ENCODE data around the gene CAMK2G. TPM values are rescaled to one million over a fixed set of nuclear protein-coding genes. Genes with fewer than 3 reads are reported as not detected.

CAMK2G gene
- total RNA-seq, 1 donor from 2014 or later = 27.9 TPM

DNA sequence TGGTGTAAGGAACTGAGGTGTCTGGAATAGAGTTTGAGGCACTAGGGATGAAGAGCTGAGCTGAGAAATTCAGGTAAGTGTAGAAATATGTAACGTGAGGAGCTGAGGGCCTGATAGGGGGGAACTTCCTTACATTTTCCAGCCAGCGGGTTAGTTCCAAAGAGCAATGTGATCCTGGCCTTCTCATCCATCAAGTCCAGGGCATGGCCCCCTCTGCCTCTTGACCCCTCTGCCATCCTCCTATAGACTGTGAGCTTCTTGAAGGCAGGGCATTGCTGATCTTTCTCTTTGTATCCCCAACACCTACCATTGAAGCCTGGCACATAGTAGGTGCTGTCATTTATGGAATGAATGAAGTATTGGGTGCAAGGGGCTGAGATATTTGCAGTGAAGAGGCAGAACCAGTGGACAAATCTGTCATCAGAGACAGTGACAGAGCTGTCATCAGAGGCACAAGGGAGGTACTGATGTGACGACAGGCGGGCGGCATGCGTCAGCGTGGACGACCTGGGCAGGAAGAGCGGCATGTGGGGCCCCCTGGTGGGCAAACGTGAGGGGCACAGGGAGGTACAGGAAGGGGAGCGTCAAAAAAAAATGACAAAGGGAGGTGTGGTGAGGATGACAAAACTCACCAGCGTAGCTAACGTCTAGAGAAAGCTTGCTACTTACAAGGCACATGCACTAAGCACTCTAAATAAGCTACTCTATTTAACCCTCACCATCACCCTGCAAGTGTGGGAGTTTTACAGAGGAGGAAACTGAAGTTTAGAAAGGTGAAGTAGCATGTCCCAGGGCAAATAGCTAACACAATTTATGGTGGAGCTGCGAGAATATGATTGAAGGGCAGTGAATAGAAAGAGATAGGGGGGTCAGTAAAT, 5.2 kb upstream of the CAMK2G start:
- peak; percentile 92 for DNase-seq

DNA sequence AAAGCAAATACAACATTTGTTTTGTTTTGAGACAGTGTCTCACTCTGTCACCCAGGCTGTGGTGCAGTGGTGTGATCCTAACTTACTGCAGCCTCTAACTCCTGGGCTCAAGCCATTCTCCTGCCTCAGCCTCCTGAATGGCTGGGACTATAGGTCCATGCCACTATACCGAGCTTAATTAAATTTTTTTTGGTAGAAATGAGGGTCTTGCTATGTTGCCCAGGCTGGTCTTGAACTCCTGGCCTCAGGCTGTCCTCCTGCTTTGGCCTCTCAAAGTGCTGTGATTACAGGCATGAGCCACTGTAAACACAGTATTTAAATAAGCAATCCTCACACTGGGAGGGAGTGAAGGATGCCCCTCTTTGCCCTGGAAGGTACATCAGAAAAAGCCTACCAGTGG, 4.0 kb upstream of the CAMK2G start:
- no peak for DNase-seq

DNA sequence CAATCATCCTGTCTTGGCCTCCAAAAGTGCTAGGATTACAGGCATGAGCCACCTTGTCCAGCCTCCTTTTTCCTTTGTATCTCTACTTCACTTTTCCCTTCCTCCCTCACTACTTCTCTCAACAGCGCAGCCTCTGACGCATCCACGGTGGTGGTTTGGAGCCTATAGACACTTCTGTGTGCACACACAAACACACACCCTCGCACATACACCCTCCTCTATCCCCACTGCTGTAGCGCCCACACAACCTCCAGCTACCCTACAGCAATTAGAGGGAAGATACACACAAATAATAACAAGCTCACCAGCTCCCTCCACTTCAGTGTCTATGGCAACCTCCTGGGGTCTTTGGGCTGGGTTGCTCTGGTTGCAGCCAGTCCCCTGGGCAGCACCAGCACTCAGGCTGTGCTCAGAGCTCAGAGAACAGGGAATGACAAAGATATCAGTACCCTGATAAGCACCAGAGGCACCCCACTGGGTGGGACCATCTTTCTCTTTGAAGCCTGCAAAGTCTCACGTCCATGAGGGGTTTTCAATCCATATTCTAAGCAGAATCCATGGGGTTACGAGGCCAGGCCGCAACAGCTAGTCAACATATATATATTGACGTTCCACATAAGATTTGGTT, 3.3 kb upstream of the CAMK2G start:
- no peak for DNase-seq

DNA sequence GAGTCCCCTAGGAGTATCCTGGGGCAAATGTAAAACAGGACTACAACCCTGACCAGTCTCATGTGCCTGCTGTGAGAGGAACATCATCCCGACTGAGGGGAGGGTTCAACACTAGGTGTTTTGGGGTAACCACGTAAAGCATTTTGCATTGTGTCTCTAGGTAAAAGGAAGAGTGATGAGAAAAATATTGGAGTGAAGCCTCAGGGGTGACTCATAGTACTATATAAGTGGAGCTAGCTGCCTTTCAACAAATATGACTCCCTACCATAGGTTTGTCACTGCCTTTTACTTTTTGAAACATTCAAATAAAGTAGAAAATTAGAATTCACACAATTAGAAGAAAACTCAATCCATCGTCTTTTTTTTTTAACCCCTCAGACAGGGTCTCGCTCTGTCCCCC, 2.6 kb upstream of the CAMK2G start:
- no peak for DNase-seq

DNA sequence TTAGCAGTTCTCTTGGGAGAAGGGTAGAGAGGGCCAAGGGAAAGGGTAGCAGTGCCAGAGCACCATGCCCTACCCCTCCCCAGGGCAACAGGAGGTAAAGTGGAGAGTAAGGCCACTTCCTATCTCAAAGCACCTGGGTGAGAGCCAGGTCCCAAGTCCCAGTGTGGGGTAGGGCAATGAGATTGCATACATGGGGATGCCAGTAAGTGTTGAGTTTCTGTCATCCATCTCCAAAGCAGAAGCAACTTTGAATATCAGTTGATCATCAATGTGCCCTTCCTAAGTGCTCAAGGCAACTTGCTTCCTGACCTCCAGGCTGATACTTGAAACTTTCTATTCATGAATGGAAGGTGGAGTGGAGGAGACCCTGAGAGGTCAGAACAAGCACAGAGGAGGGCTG, 2.2 kb upstream of the CAMK2G start:
- no peak for DNase-seq

DNA sequence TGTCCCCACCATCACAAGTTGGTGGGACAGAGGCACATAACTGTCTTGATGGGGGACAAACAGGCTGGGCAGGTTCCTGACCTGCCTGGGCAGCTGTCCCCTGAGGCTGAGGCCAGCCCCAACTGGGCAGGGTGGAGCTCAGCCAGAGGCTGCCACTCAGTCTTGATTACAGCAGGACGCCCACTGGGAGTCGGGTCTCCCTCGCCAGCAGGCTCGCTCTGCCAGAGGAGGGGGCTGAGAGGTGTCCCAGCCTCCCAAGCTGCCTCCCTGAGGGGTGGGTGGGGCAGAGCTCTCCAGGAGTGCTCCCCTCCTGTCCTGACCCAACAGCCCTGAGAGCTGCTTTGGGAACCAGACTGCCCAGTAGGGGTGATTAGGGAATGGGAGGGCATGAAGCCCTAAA, 1.8 kb upstream of the CAMK2G start:
- no peak for DNase-seq

DNA sequence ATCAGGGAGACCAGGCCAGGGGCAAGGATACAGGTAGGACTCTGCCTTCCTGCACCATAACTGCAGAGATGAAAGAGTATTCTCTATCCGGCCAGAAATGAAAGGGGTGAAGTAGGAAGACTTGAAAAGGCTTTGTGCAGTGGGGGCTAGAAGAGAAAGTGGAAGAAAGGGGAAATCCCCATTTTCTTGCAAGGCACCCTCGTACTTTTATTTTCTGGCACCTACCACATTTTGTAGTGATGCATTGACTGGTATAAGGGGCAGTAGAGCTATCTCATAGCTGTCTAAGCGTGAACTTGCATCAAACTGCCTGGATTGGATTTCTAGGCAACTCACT, 752 bp upstream of the CAMK2G start:
- no peak for DNase-seq

DNA sequence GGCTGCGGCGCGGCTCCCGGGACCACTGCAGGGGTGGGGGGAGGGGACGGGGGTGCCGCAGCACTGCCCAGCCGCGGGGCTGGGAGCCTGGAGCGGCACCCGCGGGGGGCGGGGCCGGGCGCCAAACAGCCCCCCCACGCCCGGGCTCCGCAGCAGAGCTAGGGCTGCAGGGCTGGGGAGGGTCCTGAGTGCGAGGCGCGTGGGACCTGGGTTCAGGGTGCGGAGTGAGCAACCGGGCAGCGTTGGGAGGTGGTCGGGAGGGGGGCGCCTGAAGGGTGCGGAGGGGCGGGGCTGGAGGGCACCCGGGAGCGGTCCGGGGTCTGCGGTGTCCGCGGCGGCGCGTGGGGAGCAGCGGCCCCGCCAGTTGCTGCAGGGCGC, 528 bp downstream of the CAMK2G start:
- DNase-seq = no peak

DNA sequence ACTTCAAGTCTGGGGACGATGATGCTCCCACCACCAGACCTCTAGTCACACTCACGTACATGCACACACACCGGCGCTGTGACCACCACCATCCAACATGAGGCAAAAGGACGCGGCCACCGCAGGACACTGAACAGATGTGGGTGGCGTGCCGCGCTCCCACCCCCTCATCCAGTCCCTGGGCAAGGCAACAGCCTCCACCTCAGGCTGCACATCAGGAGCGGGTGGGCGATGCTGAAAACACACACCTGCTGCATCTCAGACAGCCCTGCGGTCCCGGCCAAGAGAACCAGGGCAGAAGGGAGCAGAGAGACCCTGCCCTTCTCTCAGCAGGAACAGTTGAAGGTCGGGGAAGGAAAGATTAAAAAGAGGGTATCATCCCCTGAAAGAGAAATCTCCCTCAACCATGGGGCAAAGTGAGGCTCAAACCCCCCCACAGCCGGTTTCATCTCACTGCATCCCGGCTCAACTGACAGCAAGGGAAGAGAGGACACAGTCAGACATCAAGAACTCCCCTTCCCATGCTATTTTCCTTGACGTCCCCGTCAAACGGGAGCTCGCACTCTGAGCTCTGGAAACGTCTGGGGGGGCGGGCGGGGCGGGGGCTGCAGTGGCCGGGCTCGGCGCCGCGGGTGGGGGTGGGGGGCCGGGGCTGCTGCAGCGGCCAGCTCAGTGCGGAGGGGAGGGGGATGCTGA, 1.1 kb downstream of the CAMK2G start:
- no peak for DNase-seq

DNA sequence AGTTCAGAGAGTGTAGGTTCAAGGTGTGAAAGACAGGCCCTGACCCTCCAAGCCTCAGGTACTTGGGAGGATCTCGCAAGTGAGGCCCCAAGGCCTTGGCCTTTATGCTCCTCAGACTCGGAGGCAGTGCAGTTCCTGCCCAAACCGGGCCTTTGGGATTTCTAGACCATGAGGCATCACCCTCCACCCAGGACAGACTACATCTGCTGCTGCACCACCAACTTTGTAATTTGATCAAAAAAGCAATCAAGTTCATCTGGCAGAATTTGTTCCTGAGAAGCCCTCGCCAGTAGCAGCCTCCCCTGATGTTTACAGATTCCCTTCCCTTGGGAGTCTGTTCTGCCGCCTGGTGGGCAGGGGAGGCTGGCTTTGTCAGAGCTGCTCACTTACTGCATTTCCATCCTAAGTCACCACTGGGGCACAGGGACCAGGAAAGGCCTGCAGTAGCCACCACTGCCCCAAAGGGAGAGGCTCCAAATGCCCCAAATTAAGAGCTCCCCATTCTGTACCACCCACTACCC, 2.1 kb downstream of the CAMK2G start:
- peak; percentile 26 for DNase-seq

DNA sequence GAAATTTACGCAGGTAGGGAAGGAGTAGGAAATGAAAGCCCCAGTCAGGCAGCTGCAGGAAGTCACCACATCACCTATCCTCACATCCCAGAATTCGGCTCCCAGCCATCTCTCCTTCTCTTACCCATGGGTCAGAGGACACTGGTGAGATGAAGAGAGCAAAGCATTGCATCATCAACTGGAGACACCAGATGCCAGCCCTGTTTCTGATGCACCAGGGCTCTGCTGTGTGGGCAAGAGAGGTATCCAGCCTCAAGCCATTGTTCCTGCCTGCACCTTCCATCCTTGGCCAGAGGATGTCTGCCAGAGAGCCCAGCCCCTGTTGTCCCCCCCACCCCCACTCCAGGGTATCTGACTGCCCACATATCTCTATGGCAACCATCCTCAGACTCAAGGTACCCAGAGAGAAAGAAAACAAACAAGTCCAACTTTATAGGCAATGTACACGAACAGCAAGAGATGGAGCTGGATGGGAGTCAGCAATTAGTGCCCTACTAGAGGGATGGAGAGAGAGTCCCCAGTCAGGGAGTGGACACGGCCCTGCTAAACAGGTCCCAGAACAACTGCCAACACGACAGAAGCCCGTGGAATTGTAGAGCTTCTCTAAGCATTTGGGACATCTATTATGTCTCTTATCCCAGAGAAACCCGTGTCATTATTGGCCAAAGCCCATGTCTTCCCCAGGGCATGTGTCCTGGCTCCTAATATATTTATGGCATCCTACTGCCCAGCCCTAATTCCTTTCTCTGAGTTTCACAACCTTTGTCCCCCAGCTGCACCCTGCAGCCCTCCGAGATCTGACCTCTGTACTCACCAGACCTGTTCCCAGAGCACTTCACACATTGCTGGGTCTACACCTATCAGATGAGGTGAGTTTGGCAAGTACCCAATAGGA, 2.8 kb downstream of the CAMK2G start:
- no peak for DNase-seq

DNA sequence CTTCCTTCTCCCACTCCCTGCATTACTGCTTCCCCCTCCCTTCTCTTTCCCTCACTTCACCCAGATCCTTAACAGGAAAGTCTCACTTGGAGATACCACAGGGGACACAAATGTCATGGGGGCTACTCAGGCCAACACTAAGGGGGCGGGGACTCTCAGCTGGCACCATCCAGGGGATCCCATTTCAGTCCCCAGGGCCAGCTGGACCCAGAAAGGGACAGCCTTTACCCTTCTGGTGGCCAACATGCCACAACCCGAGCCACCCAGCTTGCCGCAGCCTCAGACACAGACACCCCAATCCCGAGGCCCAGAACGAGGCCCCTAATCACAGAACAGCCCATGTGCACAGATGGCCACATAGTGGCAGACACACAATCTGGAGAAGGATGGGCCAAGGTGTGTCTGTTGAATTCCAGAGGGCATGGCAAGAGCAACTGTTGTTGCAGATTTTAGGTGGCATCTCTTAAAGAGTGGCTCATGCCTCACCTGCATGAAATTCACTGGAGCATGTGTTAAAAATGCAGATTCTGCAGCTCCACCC, 5.6 kb downstream of the CAMK2G start:
- no peak for DNase-seq

DNA sequence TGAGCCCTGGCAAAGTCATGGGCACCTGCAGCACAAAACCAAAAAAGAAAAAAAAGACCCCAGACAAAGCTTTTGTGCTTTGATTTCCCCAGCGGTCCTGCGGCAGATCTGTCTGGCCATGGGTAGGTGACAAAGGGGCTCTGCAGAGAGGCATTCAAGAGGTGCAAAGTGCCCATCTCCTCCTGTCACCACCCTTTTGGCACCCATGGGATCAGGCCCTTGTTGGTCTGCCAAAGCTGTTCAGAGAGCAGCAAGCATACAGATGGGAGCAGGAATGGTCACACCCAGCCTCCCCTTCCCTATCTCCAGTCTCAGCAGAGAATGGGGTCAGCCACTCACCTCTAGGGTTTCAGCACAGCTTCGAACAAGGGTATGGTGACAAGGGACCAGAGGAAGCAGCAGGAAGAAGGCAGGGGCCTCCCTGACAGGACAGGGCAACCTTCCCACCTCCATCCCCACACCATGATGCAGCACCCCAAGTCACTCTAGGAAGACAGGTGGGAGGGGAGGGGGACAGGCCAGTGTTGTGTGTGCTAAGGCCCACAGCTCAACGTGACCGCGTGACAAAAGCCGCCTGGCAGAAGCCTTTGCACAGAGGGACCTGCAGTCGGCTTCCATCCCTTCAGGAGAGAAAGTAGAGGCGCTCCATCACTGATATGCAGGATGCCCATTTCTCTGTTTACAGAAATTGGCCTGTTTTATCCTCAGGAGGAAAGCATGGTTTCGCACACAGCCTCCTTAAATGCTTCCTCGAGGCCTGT, 6.3 kb downstream of the CAMK2G start:
- no peak for DNase-seq

DNA sequence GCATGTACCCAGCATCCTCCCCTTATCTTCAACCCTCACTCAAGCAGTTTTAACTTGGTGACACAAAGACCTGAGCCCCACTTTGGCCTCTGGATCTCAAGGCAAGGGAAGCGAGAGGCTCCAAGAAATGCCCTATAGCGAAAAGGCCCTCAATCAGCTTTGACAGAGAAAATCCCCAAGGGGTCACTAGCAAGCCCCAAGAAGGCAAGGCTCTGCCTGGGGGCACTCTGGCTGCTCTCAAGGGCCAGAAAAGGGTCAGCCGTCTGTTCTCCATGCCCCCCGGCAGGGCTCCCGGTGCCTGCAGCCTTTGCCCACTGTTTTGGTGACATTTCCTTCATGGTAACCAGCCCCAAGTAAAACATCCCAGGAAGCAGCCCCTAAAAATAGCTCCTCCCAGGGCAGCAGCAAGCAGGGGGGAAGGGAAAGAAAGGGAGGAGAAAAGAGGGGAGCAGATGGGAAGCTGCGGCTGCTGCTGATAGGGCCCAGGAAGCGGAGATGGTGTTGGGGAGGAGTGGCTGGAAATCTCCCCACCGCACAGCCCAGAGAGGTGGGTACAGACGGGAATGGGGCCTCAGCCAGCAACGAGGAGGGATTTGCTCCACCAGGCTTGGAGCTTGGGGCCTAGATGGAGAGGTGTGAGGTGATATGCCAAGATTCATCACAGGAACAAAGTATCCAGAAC, 7.1 kb downstream of the CAMK2G start:
- no peak for DNase-seq

DNA sequence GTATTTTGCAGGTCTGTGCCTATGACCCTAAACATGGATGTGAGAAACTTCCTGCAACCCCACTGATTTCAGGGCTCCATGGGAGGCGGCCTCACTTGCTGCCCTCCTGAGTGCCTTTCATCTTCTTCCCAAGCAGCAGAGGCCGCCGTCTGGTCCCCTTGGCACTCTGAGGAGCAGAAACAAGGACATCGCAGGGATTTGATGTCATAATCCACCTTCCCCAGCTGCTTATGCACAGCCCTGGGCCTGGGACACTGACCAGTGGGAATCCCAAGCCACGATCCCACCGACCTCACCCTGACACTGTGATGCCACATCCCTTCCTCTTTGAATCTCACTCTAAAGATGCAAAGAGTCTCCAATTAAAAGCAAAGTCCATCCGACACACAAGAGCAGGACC, 7.7 kb downstream of the CAMK2G start:
- DNase-seq = no peak

DNA sequence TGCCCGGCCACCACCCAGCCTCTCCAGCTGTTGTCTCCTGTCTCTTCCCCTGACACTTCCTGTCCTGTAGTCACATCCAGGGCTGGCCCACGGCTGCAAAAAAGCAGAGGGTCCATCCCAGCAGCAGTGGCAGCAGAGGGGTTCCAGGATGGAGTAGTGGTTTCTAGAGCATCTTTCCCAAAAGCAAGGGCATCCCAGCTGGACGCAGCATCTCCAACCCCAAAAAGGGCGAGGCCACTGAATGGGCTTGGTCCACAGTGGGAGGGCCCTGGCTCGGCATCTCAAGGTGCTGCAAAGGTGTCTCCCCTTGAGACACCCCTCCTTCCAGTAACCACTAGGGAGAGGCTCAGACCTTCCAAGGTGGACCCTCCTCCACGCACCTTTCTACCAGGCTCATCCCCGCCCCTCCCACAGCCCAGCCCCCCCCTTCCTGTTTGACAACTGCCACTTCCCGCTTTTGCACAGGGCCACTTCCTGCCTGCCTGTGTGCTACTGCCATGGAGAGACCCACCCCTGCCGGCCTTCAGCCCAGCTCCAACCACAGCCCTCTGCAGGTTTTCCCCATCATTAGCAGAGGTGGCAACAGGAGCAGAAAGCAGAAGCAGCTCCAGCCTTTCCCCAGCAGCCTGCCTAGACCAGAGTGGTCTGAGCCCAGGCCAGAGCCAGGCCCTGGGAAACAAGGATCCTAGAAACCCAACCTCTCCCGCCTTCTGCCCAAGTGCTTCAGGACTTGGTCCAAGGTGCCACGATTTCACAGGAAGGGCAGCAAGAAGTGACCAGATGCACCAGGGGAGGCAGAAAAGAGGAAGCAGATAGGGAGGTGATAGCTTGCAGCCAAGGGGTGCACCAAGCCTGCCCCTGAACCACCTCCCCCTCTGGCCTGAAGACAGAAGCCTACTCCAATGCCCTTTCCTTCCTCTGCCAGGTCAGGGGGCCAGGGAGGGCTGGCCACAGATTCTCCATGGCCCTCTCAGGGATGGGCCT, 8.6 kb downstream of the CAMK2G start:
- DNase-seq = peak; percentile 33

DNA sequence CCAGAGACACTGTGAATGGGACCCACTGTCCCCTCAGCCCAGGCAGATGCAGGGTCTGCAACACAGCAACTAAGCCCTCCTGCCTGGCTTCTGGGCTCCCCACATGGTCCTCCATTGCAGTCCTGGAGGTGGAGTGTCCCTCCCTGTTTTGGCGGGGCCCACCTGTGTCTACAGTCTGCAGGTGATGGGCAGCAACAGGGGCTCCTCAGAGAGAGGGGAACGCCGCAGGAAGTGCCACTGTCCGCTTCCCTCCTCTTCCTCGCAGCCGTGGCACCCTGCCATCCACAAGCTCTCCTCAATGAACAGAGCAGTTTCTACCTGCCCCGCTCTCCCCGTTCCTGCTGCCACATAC, 9.3 kb downstream of the CAMK2G start:
- DNase-seq = no peak

DNA sequence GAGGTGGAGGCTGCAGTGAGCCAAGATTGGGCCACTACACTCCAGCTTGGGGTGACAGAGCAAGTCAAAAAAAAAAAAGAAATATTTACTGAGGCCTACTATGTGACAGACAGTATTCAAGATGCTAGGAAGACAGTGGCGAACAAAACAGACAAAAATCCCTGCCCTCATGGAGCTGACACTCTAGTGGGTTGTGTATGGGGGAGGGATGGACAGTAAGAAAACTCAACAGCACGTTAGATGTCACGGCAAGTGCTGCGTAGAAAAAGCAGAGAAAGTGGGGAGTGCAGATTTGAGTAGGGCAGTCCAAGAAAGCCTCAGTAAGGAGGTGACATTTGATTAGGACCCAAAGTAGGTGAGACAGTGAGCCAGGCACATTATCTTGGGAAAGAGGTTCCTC, 10.1 kb downstream of the CAMK2G start:
- no peak for DNase-seq

DNA sequence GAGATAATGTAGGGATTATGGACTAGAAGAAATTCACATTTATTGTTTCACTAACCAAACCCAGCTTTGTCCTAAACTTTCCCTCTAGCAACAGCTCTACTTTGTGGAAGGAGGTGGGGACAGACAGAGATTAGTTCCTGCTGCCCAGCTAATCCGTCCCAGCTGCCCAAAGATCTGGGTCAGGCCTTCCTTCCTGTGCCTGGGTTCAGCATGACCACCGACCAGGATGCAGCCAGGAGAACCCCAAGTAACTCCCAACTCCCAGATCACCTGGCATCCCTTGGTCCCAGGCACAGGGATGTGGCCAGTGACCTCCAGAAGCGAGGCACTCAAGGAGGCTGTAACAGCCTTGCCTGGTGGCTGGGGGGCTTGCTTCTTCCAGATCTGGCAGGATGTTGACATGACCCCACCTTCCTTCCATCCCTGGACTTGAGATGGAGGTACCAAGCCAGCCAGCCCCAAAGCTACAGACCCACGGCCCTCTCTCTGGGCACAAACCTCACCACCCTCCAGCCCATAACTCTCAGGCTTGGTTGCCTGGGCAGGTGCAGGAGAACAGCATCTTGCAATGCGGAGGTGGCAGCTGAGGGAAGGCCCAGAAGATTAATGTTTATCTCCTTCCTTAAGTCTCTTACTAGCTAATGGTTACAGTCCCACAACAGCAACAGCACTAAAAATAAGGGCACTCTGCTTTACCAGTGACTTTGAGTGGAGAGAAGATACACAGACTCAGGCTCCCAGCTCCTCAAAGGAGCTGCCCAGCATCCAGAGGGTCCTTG, 11.1 kb downstream of the CAMK2G start:
- no peak for DNase-seq

All from dermis blood vessel endothelial cell (primary cell).